ENCODE results near the gene GRIK4. TPM values are rescaled to one million over a fixed set of nuclear protein-coding genes. Genes with fewer than 3 reads are reported as not detected.

Gene GRIK4
- total and polyA plus RNA-seq, 7 donors: 0.04 to 0.11 (median 0.04) TPM; not detected in 4

- Histone ChIP-seq H3K27me3 (ENCODE audit: insufficient read depth in 3 of 3, low read length in 2 of 3) (peaks cover 0 to 10% (median 0%) of the 10 kb centered on the region in 3 donors), H3K4me3 (no peak overlapping the region)
- WGBS, 3 donors: 31 to 43% (median 32%) methylated on average over 12 of the region's 12 CpGs
Measured at GRCh38 chr11:120645639-120646038, 134.1 kb downstream of the GRIK4 start.

GRCh38 chr11:120646206-120646605, 134.7 kb downstream of the GRIK4 start:
- ATAC-seq (no peak), DNase-seq (no peak)
- 83 to 91% (median 84%) methylated on average over 3 of the region's 3 CpGs for WGBS, 3 donors
- TF ChIP-seq CTCF (IDR thresholded peaks at IDR 0.05): no peak
- H3K27ac ChIP-seq: no peak overlapping the region
- no peaks in the 10 kb centered on the region for H3K9me3 ChIP-seq
- H3K27me3 ChIP-seq (ENCODE audit: insufficient read depth in 3 of 3, low read length in 2 of 3): peaks cover 0 to 10% (median 0%) of the 10 kb centered on the region in 3 donors
- no peak overlapping the region for H3K4me3 ChIP-seq
- H3K4me1 ChIP-seq: no peaks in the 10 kb centered on the region
- intact Hi-C loops (cut with DNase I): no loop called here
- no peaks in the 10 kb centered on the region for H3K36me3 ChIP-seq (ENCODE audit: insufficient read depth in 1 of 2, low read depth in 1 of 2)

More at GRCh38 chr11:120645639-120646038, 134.1 kb downstream of the GRIK4 start:
- Histone ChIP-seq H3K4me1 (no peaks in the 10 kb centered on the region), H3K9me3 (no peaks in the 10 kb centered on the region), H3K27ac (no peak overlapping the region), H3K36me3 (ENCODE audit: insufficient read depth in 1 of 2, low read depth in 1 of 2) (no peaks in the 10 kb centered on the region)
- TF ChIP-seq CTCF (IDR thresholded peaks at IDR 0.05): no peak
- intact Hi-C loops (cut with DNase I): no loop called here
- no peak for ATAC-seq
- no peak for DNase-seq

GRCh38 chr11:120647681-120648080, 136.1 kb downstream of the GRIK4 start:
- ATAC-seq (no peak), DNase-seq (no peak)
- H3K4me3 ChIP-seq: no peak overlapping the region
- peaks cover 0 to 8% (median 0%) of the 10 kb centered on the region in 3 donors for H3K27me3 ChIP-seq (ENCODE audit: insufficient read depth in 3 of 3, low read length in 2 of 3)
- H3K36me3 ChIP-seq (ENCODE audit: insufficient read depth in 1 of 2, low read depth in 1 of 2): no peaks in the 10 kb centered on the region
- WGBS, 3 donors: 81 to 90% (median 85%) methylated on average over 12 of the region's 12 CpGs
- H3K9me3 ChIP-seq: no peaks in the 10 kb centered on the region
- TF ChIP-seq CTCF (IDR thresholded peaks at IDR 0.05): no peak
- H3K27ac ChIP-seq: no peak overlapping the region
- H3K4me1 ChIP-seq: no peaks in the 10 kb centered on the region
- intact Hi-C loops (cut with DNase I): no loop called here

- Histone ChIP-seq H3K27ac (no peak overlapping the region), H3K9me3 (no peaks in the 10 kb centered on the region), H3K4me1 (no peaks in the 10 kb centered on the region), H3K27me3 (ENCODE audit: insufficient read depth in 3 of 3, low read length in 2 of 3) (peaks cover 0 to 7% (median 1%) of the 10 kb centered on the region in 3 donors), H3K4me3 (no peak overlapping the region), H3K36me3 (ENCODE audit: insufficient read depth in 1 of 2, low read depth in 1 of 2) (no peaks in the 10 kb centered on the region)
- intact Hi-C loops (cut with DNase I): no loop called here
- WGBS, 3 donors: 66 to 73% (median 67%) methylated on average over 6 of the region's 6 CpGs
- DNase-seq (no peak), ATAC-seq (no peak)
- no peak for TF ChIP-seq CTCF (IDR thresholded peaks at IDR 0.05)
Measured at GRCh38 chr11:120648771-120649170, 137.2 kb downstream of the GRIK4 start.

- Histone ChIP-seq H3K4me3 (no peak overlapping the region), H3K9me3 (no peaks in the 10 kb centered on the region), H3K27ac (no peak overlapping the region), H3K4me1 (no peaks in the 10 kb centered on the region), H3K27me3 (ENCODE audit: insufficient read depth in 3 of 3, low read length in 2 of 3) (peaks cover 0 to 10% (median 1%) of the 10 kb centered on the region in 3 donors), H3K36me3 (ENCODE audit: insufficient read depth in 1 of 2, low read depth in 1 of 2) (no peaks in the 10 kb centered on the region)
- no peak for TF ChIP-seq CTCF (IDR thresholded peaks at IDR 0.05)
- WGBS, 3 donors: 47 to 54% (median 50%) methylated on average over 5 of the region's 5 CpGs
- ATAC-seq: no peak
- intact Hi-C loops (cut with DNase I): no loop called here
- DNase-seq: no peak
Measured at GRCh38 chr11:120649316-120649715, 137.8 kb downstream of the GRIK4 start.
